Fibroblast of skin of left biceps (primary cell): ENCODE data around the gene GCNT2.
"Not testable (repeated sequence)": the region's sequence is repeated elsewhere in the genome, so short reads cannot be mapped to it uniquely, and the experiment has no call there.

Experiments
- DNase-seq, 2 experiments: peaks; one replicate each; pipeline ENCODE4 v3.0.0-alpha.2; 2013; ENCODE audit warnings: low read depth in 2 of 2

The GCNT2 gene

DNA sequence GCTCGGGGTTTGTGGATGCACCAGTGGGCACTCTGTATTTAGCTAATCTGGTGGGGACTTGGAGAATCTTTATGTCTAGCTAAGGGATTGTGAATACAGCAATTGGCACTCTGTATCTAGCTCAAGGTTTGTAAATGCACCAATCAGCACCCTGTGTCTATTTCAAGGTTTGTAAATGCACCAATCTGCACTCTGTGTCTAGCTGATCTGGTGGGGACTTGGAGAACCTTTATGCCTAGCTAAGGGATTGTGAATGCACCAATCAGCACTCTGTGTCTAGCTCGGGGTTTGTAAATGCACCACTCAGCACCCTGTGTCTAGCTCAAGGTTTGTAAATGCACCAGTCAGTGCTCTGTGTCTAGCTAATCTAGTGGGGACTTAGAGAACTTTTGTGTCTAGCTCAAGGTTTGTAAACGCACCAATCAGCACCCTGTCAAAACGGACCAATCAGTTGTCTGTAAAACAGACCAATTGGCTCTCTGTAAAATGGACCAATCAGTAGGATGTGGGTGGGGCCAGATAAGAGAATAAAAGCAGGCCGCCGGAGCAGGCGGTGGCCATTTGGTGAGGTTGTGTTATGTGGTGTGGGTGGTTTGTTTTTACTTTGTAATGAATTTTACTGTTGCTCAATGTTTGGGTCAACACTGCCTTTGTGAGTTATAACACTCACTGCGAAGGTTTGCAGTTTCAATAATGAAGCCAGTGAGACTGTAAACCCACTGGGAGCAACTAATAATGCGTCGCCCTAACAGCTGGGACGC is 139.5 kb downstream of the GCNT2 start:
- DNase-seq = not testable (repeated sequence)

DNA sequence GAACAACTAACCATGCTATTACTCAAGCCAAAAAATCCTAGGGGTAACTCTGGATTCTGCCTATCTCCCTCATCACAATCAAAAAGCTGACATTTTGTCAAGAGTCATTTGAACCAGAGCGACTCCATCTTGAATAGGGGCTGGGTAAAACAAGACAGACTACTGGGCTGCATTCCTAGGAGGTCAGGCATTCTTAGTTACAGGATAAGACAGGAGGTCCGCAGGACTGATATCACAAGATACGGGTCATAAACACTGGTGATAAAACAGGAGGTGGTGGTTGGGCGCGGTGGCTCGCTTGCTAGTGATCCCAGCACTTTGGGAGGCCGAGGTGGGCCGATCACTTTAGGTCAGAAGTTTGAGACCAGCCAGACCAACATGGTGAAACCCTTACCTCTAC is 141.1 kb downstream of the GCNT2 start:
- DNase-seq = no peak

DNA sequence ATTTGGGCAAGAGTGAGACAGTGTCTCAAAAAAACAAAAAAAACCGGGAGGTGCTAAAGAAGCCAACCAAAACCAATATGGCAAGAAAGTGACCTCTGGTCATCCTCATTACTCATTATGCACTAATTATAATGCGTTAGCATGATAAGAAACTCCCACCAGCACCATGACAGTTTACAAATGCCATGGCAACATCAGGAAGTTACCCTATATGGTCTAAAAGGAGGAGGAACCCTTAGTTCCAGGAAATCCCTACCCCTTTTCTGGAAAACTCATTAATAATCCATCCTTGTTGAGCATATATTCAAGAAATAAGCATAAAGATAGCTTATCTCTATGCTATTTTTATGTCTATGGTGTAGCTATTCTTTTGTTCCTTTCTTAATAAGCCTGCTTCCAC is 141.6 kb downstream of the GCNT2 start:
- DNase-seq = no peak

DNA sequence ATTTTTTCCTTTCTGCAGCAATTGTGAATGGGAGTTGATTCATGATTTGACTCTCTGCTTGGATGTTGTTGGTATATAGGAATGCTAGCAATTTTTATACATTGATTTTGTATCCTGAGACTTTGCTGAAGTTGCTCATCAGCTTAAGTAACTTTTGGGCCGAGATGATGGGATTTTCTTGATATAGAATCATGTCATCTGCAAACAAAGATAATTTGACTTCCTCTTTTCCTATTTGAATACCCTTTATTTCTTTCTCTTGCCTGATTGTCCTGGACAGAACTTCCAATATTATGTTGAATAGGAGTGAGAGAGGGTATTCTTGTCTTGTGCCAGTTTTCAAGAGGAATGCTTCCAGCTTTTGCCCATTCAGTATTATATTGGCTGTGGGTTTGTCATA is 144.4 kb downstream of the GCNT2 start:
- not testable (repeated sequence) for DNase-seq

DNA sequence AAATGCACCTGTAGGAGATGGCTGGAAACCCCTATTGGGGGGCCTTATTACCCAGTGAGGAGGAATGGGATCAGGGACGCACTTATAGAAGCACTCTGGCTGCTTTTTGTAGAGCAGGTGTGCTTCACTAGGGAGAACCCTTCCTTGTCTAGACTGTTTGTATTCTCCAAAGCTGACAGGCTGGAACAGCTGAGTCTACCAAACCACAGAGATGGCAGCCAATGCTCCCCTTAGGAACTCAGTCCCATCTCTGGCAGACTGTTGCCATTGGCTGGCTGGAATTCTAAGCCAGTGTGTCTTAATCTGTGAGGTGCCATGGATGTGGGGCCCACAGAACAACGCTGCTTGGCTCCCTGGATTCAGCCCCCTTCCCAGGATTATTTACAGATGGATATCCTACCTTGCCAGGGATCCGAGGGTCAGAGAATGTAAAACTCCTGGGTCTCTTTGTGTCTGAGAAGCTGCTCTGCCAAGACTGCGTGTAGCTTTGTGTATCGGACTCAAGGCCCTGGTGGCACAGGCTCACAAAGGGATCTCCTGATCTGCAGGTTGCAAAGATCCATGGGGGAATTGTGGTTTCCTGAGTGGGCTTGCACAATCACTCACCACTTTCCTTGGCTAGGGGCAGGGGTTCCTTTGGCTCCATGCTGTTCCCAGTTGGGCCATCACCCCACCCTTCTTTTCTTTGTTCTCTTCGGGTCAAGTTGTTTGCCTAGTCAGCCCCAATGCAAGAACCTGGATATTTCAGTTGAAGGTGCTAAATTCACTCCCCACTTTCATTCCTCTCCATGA is 147.2 kb downstream of the GCNT2 start:
- no peak for DNase-seq

DNA sequence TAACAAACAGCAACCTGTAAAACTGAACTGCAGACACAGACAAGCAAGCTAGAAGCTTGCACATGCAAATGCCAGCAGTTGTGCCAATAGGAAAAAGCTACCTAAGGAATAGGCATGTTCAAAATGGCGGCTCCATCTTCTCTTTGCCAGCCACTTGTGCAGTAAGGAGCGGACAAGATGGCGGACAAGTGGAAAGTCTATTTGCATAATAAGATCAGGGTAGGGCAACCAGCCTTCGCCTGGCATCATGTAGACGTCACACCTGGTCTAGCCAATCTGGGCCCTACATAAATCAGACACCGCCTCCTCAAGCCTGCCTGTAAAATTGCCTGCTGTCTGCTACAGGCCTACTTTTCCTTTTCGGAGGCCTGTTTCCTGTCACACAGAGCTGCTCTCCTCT is 155.3 kb downstream of the GCNT2 start:
- DNase-seq = no peak

DNA sequence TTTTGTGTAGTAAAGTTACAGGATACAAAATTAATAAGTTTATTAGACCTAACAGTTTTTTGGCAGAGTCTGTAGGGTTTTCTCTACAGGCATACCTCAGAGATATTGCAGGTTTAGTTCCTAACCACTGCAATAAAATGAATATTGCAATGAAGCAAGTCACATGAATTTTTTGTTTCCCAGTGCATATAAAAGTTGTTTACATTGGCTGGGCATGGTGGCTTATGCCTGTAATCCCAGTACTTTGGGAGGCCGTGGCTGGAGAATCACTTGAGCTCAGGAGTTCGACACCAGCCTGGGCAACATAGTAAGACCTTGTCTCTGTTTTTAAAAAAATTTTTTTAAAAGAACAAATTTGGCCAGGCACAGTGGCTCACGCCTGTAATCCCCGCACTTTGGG is 157.3 kb downstream of the GCNT2 start:
- no peak for DNase-seq
